IMR-90 (cell line): ENCODE data around the gene CCDC92. TPM values are rescaled to one million over a fixed set of nuclear protein-coding genes. Genes with fewer than 3 reads are reported as not detected.

Experiments
- ATAC-seq: fragments of 200-7000 bp; cut with Tn5 transposase; 2 replicates; pipeline ENCODE4 v1.9.1; 2020; ENCODE audit warnings: low read depth, mild to moderate bottlenecking, moderate library complexity
- BruUV-seq: library from RNA; stranded (reverse); fragments of 400-500 nt; replicated peaks from 2 replicates; lab custom pipeline; 2021; lab: Mats Ljungman, UMichigan
- CTCF ChIA-PET: fragments of 300-600 bp; formaldehyde crosslinking; extraction: SDS; loops from one replicate; lab custom pipeline; 2021; ENCODE audit warnings: antibody characterized with exemption; lab: Yijun Ruan, JAX
- POLR2A ChIA-PET: fragments of 300-600 bp; sonication (Branson Sonifier 250); formaldehyde crosslinking; loops from one replicate; lab custom pipeline; 2022; ENCODE audit warnings: antibody characterized with exemption; ENCODE audit not compliant: unreplicated experiment; lab: Charles Lee
- DNase-seq: peaks from one replicate; pipeline ENCODE4 v3.0.0; 2013
- H2AFZ ChIP-seq: replicated peaks from 2 replicates; pipeline ENCODE3; 2013; ENCODE audit warnings: low read length, mild to moderate bottlenecking; ENCODE audit not compliant: poor library complexity
- H2AK5ac ChIP-seq: 2 replicates; pipeline ENCODE4 v1.6.1; 2013; ENCODE audit warnings: low read depth, low read length, inconsistent platforms
- H2AK9ac ChIP-seq: replicated peaks from 2 replicates; pipeline ENCODE3; 2013; ENCODE audit warnings: mild to moderate bottlenecking, low read depth, low read length, moderate library complexity; ENCODE audit not compliant: poor library complexity
- H2BK120ac ChIP-seq: 2 replicates; pipeline ENCODE4 v1.6.1; 2013; ENCODE audit warnings: low read depth, low read length, inconsistent platforms
- H2BK15ac ChIP-seq: 3 replicates; pipeline ENCODE4 v1.6.1; 2013; ENCODE audit warnings: low read depth, low read length, inconsistent platforms
- H2BK20ac ChIP-seq: 2 replicates; pipeline ENCODE4 v1.6.1; 2013; ENCODE audit warnings: low read depth, mild to moderate bottlenecking, inconsistent platforms, low read length, moderate library complexity
- H2BK5ac ChIP-seq: 2 replicates; pipeline ENCODE4 v1.6.1; 2013; ENCODE audit warnings: mild to moderate bottlenecking, low read depth, low read length, inconsistent platforms; ENCODE audit not compliant: poor library complexity, severe bottlenecking
- H3K14ac ChIP-seq: replicated peaks from 2 replicates; pipeline ENCODE4 v1.6.1; 2013; ENCODE audit warnings: low read depth, low read length, inconsistent platforms
- H3K18ac ChIP-seq: 2 replicates; pipeline ENCODE4 v1.6.1; 2013; ENCODE audit warnings: low read depth, low read length, control low read depth
- H3K23ac ChIP-seq: 2 replicates; pipeline ENCODE4 v1.6.1; 2013; ENCODE audit warnings: low read depth, low read length, inconsistent platforms
- H3K27ac ChIP-seq: 2 replicates; pipeline ENCODE4 v1.5.1; 2013; ENCODE audit warnings: mild to moderate bottlenecking, control low read depth, low read length; ENCODE audit not compliant: insufficient read depth
- H3K27me3 ChIP-seq: 2 replicates; pipeline ENCODE4 v1.6.1; 2013; ENCODE audit warnings: low read length; ENCODE audit not compliant: control insufficient read depth, insufficient read depth
- H3K36me3 ChIP-seq: 2 replicates; pipeline ENCODE4 v1.6.1; 2013; ENCODE audit warnings: low read length, mixed read lengths; ENCODE audit not compliant: control insufficient read depth, insufficient read depth
- H3K4ac ChIP-seq: 2 replicates; pipeline ENCODE4 v1.6.1; 2013; ENCODE audit warnings: low read depth, low read length, inconsistent platforms
- H3K4me1 ChIP-seq: 2 replicates; pipeline ENCODE4 v1.6.1; 2013; ENCODE audit warnings: low read length, mixed read lengths; ENCODE audit not compliant: control insufficient read depth, insufficient read depth
- H3K4me2 ChIP-seq: 2 replicates; pipeline ENCODE4 v1.6.1; 2013; ENCODE audit warnings: low read depth, mild to moderate bottlenecking, control low read depth, low read length, moderate library complexity
- H3K4me3 ChIP-seq: 2 replicates; pipeline ENCODE4 v1.5.1; 2013; ENCODE audit warnings: low read depth, mild to moderate bottlenecking, control low read depth, low read length, moderate library complexity; ENCODE audit not compliant: insufficient read depth
- H3K56ac ChIP-seq: 2 replicates; pipeline ENCODE4 v1.6.1; 2013; ENCODE audit warnings: low read length, inconsistent platforms; ENCODE audit not compliant: insufficient read depth; ENCODE audit errors: extremely low read depth
- H3K79me1 ChIP-seq, 2 experiments: 2 replicates each; pipeline ENCODE4 v1.6.1; 2013; ENCODE audit warnings: low read length in 2 of 2, inconsistent platforms in 1 of 2, low read depth in 1 of 2
- H3K9ac ChIP-seq: 2 replicates; pipeline ENCODE4 v1.6.1; 2013; ENCODE audit warnings: low read depth, low read length, control low read depth
- H3K9me1 ChIP-seq: 2 replicates; pipeline ENCODE4 v1.6.1; 2013; ENCODE audit warnings: low read length, inconsistent platforms; ENCODE audit not compliant: insufficient read depth
- H3K9me3 ChIP-seq: 2 replicates; pipeline ENCODE4 v1.6.1; 2013; ENCODE audit warnings: low read length; ENCODE audit not compliant: control insufficient read depth, insufficient read depth
- H4K20me1 ChIP-seq: 2 replicates; pipeline ENCODE4 v1.6.1; 2013; ENCODE audit warnings: low read length, inconsistent platforms; ENCODE audit not compliant: insufficient read depth
- H4K5ac ChIP-seq: 2 replicates; pipeline ENCODE4 v1.6.1; 2013; ENCODE audit warnings: mild to moderate bottlenecking, low read depth, low read length, control low read depth
- H4K8ac ChIP-seq, 2 experiments: 2 replicates each; pipeline ENCODE4 v1.6.1; 2013; ENCODE audit warnings: low read depth in 2 of 2, low read length in 2 of 2, control low read depth in 1 of 2, inconsistent platforms in 1 of 2
- H4K91ac ChIP-seq: 2 replicates; pipeline ENCODE4 v1.6.1; 2013; ENCODE audit warnings: low read depth, low read length, inconsistent platforms; ENCODE audit not compliant: insufficient read depth
- BHLHE40 ChIP-seq: fragments of 150-350 bp; IDR thresholded peaks from 2 replicates; pipeline ENCODE4 v1.6.1; 2016; ENCODE audit warnings: mild to moderate bottlenecking, low read depth, low read length
- CEBPB ChIP-seq: IDR thresholded peaks from 2 replicates; pipeline ENCODE4 v1.6.1; 2012; ENCODE audit warnings: low read depth, low read length, improper control_type of control experiment
- CHD1 ChIP-seq: IDR thresholded peaks from 2 replicates; pipeline ENCODE4 v1.6.1; 2012; ENCODE audit warnings: low read depth, low read length, improper control_type of control experiment
- FOS ChIP-seq: fragments of 150-350 bp; IDR thresholded peaks from 2 replicates; pipeline ENCODE4 v1.6.1; 2016; ENCODE audit warnings: low read depth, low read length
- MAFK ChIP-seq: IDR thresholded peaks from 2 replicates; pipeline ENCODE4 v1.6.1; 2012; ENCODE audit warnings: low read depth, low read length, improper control_type of control experiment
- MAZ ChIP-seq: IDR thresholded peaks from 2 replicates; pipeline ENCODE4 v1.6.1; 2012; ENCODE audit warnings: low read depth, mild to moderate bottlenecking, low read length, improper control_type of control experiment, moderate library complexity, borderline replicate concordance
- MXI1 ChIP-seq: IDR thresholded peaks from 2 replicates; pipeline ENCODE4 v1.6.1; 2012; ENCODE audit warnings: low read depth, mild to moderate bottlenecking, low read length, moderate library complexity, borderline replicate concordance
- RCOR1 ChIP-seq: IDR thresholded peaks from 2 replicates; pipeline ENCODE4 v1.6.1; 2012; ENCODE audit warnings: mild to moderate bottlenecking, low read length, improper control_type of control experiment; ENCODE audit not compliant: insufficient replicate concordance
- SMC3 ChIP-seq: fragments of 150-350 bp; IDR thresholded peaks from 2 replicates; pipeline ENCODE4 v1.6.1; 2016; ENCODE audit warnings: low read depth, mild to moderate bottlenecking, antibody characterized with exemption, low read length, moderate library complexity
- WGBS, 2 experiments: methylation state at CpG; one replicate each; pipeline versions ENCODE4 v1.1.5 to v1.1.7; 2013; ENCODE audit warnings: missing lambda C conversion rate in 2 of 2; ENCODE audit not compliant: insufficient read length in 1 of 2; ENCODE audit errors: extremely low coverage in 2 of 2; 5-methylcytosine and 5-hydroxymethylcytosine counted together
- dilution Hi-C: fragments of 300-500 bp; cut with HindIII; formaldehyde crosslinking; loops from one replicate; pipeline ENCODE4 v1.14.3; 2018; ENCODE audit warnings: low sequenced_read_pairs; ENCODE audit not compliant: unreplicated experiment
- in situ Hi-C: fragments of 300-500 bp; cut with MboI; formaldehyde crosslinking; loops from 3 replicates; pipeline ENCODE4 v1.14.3; 2019; ENCODE audit warnings: low sequenced_read_pairs, inconsistent platforms, mixed read lengths
- intact Hi-C: fragments of 100-400 bp; cut with micrococcal nuclease; formaldehyde crosslinking; loops from 2 replicates; pipeline ENCODE4 v1.10.0; 2022
- polyA plus RNA-seq, 3 experiments: library from polyadenylated mRNA; depleted of rRNA; stranded (reverse); fragments of >200 nt; gene quantifications; 2 replicates each; pipeline ENCODE4 v1.2.3, GENCODE V29; 2012; ENCODE audit warnings: low replicate concordance in 1 of 3
- total RNA-seq: library from RNA; depleted of rRNA; stranded (reverse); fragments of >200 nt; gene quantifications from 2 replicates; pipeline ENCODE4 v1.2.3, GENCODE V29; 2012
- TF ChIP-seq, protein P1 (sequence below): fragments of 150-350 bp; IDR thresholded peaks from 2 replicates; pipeline ENCODE4 v1.6.1; 2017; ENCODE audit warnings: mild to moderate bottlenecking, antibody characterized with exemption, low read length, low read depth

Gene CCDC92
- total and polyA plus RNA-seq, 2 of the 4 experiments (the other 2 are of a cell fraction): 5.7 to 55.5 TPM

DNA sequence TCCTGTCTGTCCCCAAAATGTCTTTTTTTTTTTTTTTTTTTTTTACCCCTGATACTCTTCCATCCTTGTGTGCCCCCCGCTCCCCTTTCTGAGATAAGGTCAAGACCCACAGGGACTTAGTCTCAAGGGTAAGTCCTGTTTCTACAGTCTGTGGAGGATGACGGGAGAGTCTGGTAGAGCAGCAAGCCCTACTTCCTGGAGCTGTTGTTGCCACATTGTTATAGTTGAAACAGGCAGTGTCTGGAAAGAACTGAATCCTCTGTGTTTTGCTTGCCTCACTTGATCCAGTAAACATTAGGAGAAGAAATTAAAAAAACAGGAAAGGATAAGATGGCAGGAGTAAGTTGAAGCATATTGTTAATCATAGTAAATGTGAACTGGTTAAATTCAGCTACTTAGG lies 45.9 kb upstream of the CCDC92 start:
- H3K9me1 ChIP-seq: 0 out of 2 replicates have a peak, but pooled peaks cover 3% of the 10 kb centered on the region
- H2BK5ac ChIP-seq: no peak overlapping the region
- H3K4me1 ChIP-seq: no peaks in the 10 kb centered on the region
- H3K4me2 ChIP-seq: no peak overlapping the region
- dilution Hi-C loops (no loop called here), in situ Hi-C loops (no loop called here), intact Hi-C loops (no loop called here)
- no peak overlapping the region for H3K27ac ChIP-seq
- H3K18ac ChIP-seq: no peak overlapping the region
- H4K5ac ChIP-seq: no peak overlapping the region
- no peaks in the 10 kb centered on the region for H3K9me3 ChIP-seq
- no peaks in the 10 kb centered on the region for H3K36me3 ChIP-seq
- H2AK5ac ChIP-seq: no peak overlapping the region
- no peak overlapping the region for H2AK9ac ChIP-seq
- H3K23ac ChIP-seq: no peak overlapping the region
- H3K14ac ChIP-seq: no peak overlapping the region
- H2BK120ac ChIP-seq: no peak overlapping the region
- H3K27me3 ChIP-seq: no peaks in the 10 kb centered on the region
- no peak for ATAC-seq
- no peak overlapping the region for H2BK20ac ChIP-seq
- H3K56ac ChIP-seq: no peak overlapping the region
- H4K91ac ChIP-seq: no peak overlapping the region
- no peak overlapping the region for H2BK15ac ChIP-seq
- no peaks in the 10 kb centered on the region for H3K79me1 ChIP-seq
- H3K4ac ChIP-seq: no peak overlapping the region
- H2AFZ ChIP-seq: no peak overlapping the region
- no CpG with 5 or more reads among the region's 2 CpGs for WGBS, 2 experiments
- POLR2A ChIA-PET: interaction anchor here (0.6 kb wide), 1 partner anchor 187 kb away, joined by 8 read pairs; no protein-coding TSS in a partner anchor
- no peak for DNase-seq
- H4K8ac ChIP-seq: no peak overlapping the region
- H3K9ac ChIP-seq: no peak overlapping the region
- TF ChIP-seq BHLHE40: no peak
- no peak for TF ChIP-seq CHD1
- TF ChIP-seq FOS: no peak
- TF ChIP-seq CEBPB: no peak
- TF ChIP-seq, protein P1, sequence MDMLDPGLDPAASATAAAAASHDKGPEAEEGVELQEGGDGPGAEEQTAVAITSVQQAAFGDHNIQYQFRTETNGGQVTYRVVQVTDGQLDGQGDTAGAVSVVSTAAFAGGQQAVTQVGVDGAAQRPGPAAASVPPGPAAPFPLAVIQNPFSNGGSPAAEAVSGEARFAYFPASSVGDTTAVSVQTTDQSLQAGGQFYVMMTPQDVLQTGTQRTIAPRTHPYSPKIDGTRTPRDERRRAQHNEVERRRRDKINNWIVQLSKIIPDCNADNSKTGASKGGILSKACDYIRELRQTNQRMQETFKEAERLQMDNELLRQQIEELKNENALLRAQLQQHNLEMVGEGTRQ: no peak
- TF ChIP-seq SMC3: no peak
- TF ChIP-seq MAZ: no peak
- TF ChIP-seq RCOR1: no peak
- TF ChIP-seq MXI1: no peak
- no peak for TF ChIP-seq MAFK
- BruUV-seq: no TSS peak
- no peaks in the 10 kb centered on the region for H4K20me1 ChIP-seq
- H3K4me3 ChIP-seq: no peak overlapping the region
- CTCF ChIA-PET: interaction anchor here (2.3 kb wide), 1 partner anchor 14 kb away, joined by 8 read pairs; no protein-coding TSS in a partner anchor
